ENCODE measurements around the gene MAN1B1.

- no peak for TF ChIP-seq CTCF (IDR thresholded peaks at IDR 0.05; ENCODE audit: insufficient read depth, low read length)
- no peak for TF ChIP-seq REST (IDR thresholded peaks at IDR 0.05; ENCODE audit: insufficient replicate concordance, low read depth)
- TF ChIP-seq POLR2AphosphoS5 (IDR thresholded peaks at IDR 0.05; ENCODE audit: low read depth), result no peak
- TF ChIP-seq SPI1 (IDR thresholded peaks at IDR 0.05; ENCODE audit: borderline replicate concordance, low read depth), result no peak
- no peak for TF ChIP-seq GABPA (IDR thresholded peaks at IDR 0.05; ENCODE audit: low read depth)
Measured at GRCh38 chr9:137099231-137099630, 12.4 kb downstream of the MAN1B1 start.
